SJSA1 (cell line): Measurements from ENCODE around the gene ACSF3. TPM values are rescaled to one million over a fixed set of nuclear protein-coding genes. Genes with fewer than 3 reads are reported as not detected.

Experiments
- DNase-seq, 2 experiments: peaks; one replicate each; pipeline ENCODE4 v3.0.0-alpha.2; 2015 to 2020; ENCODE audit warnings: low spot score in 2 of 2, low read depth in 1 of 2
- H3K27ac ChIP-seq: fragments of 250-450 bp; sonication (Bioruptor Pico); 2 replicates; pipeline ENCODE4 v1.5.1; 2020; ENCODE audit warnings: mild to moderate bottlenecking, moderate library complexity
- H3K27me3 ChIP-seq: fragments of 250-450 bp; sonication (Bioruptor Pico); replicated peaks from 2 replicates; pipeline ENCODE4 v1.5.1; 2020; ENCODE audit warnings: mild to moderate bottlenecking, moderate library complexity
- H3K36me3 ChIP-seq: fragments of 250-450 bp; sonication (Bioruptor Pico); 2 replicates; pipeline ENCODE4 v1.5.1; 2020; ENCODE audit warnings: mild to moderate bottlenecking
- H3K4me1 ChIP-seq: fragments of 250-450 bp; sonication (Bioruptor Pico); replicated peaks from 2 replicates; pipeline ENCODE4 v1.6.1; 2021; ENCODE audit warnings: mild to moderate bottlenecking
- H3K4me3 ChIP-seq: fragments of 250-450 bp; sonication (Bioruptor Pico); 2 replicates; pipeline ENCODE4 v1.5.1; 2020; ENCODE audit warnings: mild to moderate bottlenecking
- H3K9me3 ChIP-seq: fragments of 250-450 bp; sonication (Bioruptor Pico); replicated peaks from 2 replicates; pipeline ENCODE4 v1.5.1; 2020; ENCODE audit warnings: mild to moderate bottlenecking
- total RNA-seq: library from RNA; depleted of rRNA; stranded (reverse); fragments of >200 nt; shearing (Covaris generic); gene quantifications from 2 replicates; pipeline ENCODE4 v1.2.3, GENCODE V29; 2014; rRNA removed

ACSF3 gene
- 18.8 and 31.7 TPM in 2 replicates for total RNA-seq

DNA sequence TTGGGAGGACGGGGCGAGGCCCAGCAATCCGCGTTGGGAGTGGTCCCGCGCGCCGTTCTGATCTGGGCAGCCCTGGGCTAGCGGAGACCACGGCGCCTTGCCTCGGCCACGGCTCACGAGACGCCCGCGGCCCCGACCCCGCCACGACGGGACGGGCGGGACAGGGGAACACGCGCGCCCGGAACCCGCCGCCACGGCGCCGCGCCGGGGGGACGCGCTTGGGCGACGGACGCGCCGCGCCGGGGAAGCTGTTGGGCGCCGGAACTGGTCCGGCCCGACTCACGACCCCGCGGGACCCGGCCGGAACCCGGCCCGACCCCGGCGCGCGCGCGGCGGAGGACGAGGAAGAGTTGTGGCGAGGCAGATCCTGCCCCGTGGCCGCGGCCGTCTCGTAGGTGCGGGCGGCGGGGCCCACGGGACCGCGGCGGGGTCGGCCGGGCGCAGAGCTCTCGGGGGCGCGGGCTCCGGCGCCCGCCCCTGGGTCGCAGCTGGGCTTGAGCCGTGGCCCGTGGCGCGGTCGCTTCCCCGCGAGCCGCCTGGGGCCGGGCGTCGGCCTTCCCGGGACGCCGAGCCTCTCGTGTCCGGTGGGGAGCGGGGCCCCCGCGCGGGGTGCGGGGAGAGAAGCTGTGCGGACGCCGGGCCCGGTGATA is at the start of gene ACSF3:
ACSF3 (plus strand) TSS at position 251 of the 650 bp plus-strand sequence. CDS start 6,830 bp downstream, outside the sequence.
- H3K4me3 ChIP-seq: peak within 1 kb of the TSS; percentile 94
- DNase-seq: peak; percentile 39 to 58
- peaks cover 16% of the 10 kb centered on the region for H3K4me1 ChIP-seq
- no peak within 1 kb of the TSS for H3K27ac ChIP-seq
- H3K9me3 ChIP-seq: no peaks in the 10 kb centered on the region
- H3K36me3 ChIP-seq: peaks cover 4% of the 10 kb centered on the region; the same call in 1 of the 2 replicates
- peaks cover 43% of the 10 kb centered on the region for H3K27me3 ChIP-seq

DNA sequence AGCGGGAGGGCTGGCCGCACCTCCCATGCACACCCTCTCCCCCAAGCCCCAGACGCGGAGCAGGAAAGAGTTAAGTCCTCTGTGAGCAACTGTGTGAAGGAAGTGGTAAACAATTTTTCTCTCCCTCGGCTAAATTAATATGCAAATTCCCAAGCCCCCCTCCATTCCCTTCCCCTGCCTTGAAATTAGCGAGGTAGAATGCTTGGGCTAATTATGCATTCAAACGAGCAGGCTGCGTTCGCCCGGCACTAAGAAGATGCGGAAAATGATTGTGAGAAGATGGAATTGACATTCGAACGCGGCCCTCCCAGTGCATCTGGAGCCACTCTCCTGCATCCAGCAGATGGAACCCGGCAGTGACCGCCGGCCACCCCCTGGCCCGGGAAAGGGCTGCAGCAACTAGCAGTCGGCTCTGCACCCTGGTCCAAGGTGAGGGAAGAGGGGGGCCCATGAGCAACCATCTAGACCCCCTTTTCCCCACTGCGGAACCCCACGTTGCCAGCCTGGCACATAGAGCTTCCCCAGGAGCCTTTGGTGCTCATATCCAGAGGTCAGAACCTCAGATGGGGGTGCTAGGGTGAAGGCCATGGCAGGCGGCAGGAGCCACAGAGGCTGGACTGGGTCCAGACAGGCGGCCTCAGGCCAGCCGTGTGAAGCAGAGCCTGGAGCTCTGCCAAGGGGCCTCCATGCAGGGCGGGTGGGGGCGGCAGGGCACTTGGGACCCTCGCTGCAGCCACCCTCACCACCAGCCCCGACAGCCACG is 49.1 kb upstream of the ACSF3 start:
- Histone ChIP-seq H3K9me3 (no peaks in the 10 kb centered on the region; the same call in 1 of the 2 replicates), H3K27me3 (peaks cover 71% of the 10 kb centered on the region), H3K4me1 (no peaks in the 10 kb centered on the region), H3K27ac (no peak overlapping the region), H3K4me3 (no peak overlapping the region), H3K36me3 (no peaks in the 10 kb centered on the region)
- DNase-seq: no peak

DNA sequence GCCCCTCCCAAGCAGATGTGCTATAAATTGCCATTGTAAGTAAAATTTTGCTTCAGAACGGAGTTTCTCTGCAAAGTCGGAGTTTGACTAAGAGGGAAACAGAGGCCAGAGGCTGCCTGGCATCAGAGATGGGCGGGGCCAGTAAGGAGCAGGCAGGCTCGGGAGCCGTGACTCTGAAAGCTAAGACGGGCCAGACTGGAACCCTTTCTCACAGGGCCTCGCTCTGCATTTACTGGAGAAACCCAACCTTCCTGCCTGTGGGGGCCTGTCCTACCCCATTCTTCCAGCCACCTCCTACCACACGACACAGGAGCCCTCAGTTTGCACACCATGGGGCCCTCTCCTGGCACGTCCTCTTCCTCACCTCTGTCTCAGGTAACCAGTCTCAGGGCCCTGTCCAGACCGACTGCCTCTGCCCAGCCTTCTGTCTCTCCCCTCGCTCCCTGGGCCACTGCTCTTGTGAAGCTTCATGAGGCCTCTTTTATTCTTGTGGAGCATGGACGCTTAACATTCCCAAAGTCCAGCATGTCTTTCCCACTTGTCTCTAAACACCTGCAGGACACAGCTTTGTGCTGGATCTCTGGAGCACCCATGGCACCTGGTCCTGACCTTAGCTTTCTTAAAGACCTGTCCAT is 48.4 kb upstream of the ACSF3 start:
- Histone ChIP-seq H3K4me3 (no peak overlapping the region), H3K36me3 (no peaks in the 10 kb centered on the region), H3K4me1 (no peaks in the 10 kb centered on the region), H3K27me3 (peaks cover 69% of the 10 kb centered on the region), H3K9me3 (no peaks in the 10 kb centered on the region; the same call in 1 of the 2 replicates), H3K27ac (no peak overlapping the region)
- no peak for DNase-seq

DNA sequence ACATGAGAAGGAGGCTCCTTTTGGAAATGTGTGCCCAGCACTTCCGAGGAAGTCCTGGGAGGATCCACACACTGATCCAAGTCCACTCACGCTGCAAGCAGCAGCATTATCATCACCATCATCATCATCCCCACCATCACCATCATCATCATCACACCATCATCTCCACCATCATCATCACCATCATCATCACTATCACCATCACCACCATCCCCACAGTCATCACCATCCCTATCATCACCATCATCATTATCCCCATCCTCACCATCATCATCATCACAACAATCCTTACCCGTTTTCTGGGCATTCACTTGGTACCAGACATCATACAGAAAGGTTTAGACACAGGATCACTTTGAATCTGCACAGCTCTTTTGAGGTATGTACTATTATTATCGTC is 47.8 kb upstream of the ACSF3 start:
- no peak for DNase-seq
- Histone ChIP-seq H3K36me3 (no peaks in the 10 kb centered on the region), H3K9me3 (no peaks in the 10 kb centered on the region; the same call in 1 of the 2 replicates), H3K4me1 (no peaks in the 10 kb centered on the region), H3K4me3 (no peak overlapping the region), H3K27ac (no peak overlapping the region), H3K27me3 (peaks cover 63% of the 10 kb centered on the region)

DNA sequence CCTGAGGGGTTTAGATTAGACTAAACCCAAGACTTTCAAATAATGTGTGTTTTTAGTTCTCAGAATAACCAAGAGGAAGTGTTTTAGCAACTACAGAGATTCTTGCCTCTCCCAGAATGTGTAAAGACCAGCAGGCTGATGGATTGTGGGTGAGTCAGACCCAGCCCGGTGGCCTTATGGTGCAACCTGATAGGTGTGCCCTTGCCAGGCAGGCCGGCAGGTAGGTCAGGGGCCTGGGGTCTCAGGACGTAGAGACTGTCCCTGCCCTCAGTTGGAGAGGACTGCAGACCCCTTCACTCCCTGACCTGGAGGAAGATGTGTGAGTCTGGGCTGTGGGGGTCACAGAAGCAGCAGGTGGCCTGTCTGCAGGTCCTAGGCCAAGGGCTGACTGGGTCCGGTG is 47.2 kb upstream of the ACSF3 start:
- H3K4me3 ChIP-seq: no peak overlapping the region
- no peaks in the 10 kb centered on the region for H3K36me3 ChIP-seq
- H3K27me3 ChIP-seq: peaks cover 62% of the 10 kb centered on the region
- no peaks in the 10 kb centered on the region for H3K4me1 ChIP-seq
- DNase-seq: no peak
- H3K9me3 ChIP-seq: no peaks in the 10 kb centered on the region; the same call in 1 of the 2 replicates
- H3K27ac ChIP-seq: no peak overlapping the region

DNA sequence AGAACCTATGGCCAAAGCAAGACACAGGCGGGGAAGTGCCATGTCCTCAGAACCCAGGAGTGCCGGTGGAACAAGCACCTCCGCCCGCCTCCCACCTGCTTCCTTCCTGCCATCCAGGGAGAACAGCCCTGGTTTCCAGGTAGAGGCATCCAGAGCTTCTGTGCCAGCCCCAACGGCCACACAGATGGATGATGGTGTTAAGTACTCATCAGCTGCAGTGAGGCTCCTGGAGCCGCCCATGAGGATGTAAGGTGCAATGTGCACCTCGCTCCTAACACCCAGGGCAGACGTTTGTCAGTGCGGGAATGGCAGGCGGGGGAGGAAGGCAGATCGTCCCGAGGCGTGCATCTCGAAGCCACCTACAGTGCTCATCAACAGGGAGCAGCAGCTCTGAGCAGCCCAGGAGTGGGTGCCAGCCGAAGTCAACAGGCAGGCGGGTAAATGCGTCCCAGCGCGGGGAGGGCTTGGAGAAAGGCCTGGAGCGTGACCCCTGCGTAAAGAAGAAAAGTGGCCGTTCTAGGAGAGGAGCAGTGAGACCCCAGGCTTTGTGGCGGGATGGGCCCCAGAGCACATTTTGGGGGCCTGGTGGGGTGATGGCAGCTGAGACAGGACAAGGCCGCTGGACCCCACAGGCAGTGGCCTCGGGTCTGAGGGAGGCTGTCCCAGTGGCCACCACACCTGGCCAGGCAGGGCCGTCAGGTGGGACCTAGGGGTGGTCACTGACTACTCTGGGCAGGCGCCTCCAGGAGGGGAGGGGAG is 46.1 kb upstream of the ACSF3 start:
- Histone ChIP-seq H3K4me3 (no peak overlapping the region), H3K9me3 (no peaks in the 10 kb centered on the region; the same call in 1 of the 2 replicates), H3K27me3 (peaks cover 71% of the 10 kb centered on the region), H3K27ac (no peak overlapping the region), H3K36me3 (no peaks in the 10 kb centered on the region), H3K4me1 (peaks cover 6% of the 10 kb centered on the region)
- DNase-seq: no peak

DNA sequence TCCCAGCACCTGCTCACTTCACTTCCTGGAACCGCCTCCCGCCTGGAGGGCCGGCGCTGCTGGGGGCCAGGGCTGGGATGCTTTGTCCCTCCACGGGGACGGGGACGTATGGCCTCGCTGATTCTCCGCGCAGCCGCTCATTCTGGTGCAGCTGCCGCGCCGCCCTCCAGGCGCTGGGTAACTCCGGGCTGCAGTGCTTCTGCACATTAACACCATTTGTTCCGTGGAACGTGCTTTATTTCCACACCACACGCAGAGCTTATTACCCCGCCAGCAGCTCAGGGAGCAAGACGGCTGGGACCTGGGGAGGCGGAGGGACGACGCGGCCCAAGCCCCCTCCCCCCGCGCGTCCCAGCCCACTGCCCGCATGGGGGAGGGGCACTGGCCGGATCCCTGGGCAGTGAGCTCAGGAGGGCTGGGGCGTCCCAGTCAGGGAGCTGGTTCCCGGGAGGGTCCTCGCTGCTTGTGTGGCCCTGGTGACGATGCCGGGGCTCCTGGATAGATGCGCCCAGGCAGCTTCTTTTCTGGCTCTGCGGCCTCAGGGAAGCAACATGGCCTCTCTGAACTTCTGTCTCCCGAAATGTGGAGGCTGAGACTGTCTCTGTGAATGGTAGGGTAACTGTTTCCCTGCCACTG is 45.4 kb upstream of the ACSF3 start:
- H3K36me3 ChIP-seq: no peaks in the 10 kb centered on the region
- H3K4me1 ChIP-seq: peaks cover 12% of the 10 kb centered on the region
- H3K9me3 ChIP-seq: no peaks in the 10 kb centered on the region; the same call in 1 of the 2 replicates
- peaks cover 78% of the 10 kb centered on the region for H3K27me3 ChIP-seq
- H3K27ac ChIP-seq: no peak overlapping the region
- DNase-seq: no peak
- H3K4me3 ChIP-seq: no peak overlapping the region

DNA sequence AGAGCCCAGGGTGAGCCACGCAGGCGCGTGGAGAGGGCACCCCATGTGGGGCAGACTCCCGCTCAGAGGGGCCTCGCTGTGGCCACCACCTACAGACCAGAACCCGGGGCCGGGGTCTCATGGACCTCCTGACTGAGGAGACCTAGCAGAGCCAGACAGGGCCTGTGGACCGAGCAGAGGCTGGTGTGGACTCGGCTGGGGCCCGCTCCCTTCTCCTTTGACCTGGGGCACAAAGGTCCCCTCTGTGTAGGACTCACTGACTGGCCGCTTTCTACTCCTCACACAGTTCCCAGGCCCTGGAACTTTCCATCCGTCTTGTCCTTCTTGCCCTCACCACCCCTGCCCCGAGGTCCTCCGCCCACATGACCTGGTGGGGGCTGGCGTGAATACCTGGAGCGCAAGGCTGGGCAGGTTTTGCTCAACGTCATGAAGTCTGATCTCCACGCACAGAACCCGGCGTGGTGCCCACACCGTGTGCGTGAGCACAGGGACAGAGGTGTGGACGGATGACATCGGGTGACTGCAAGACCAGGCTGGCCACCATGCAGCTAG is 44.7 kb upstream of the ACSF3 start:
- Histone ChIP-seq H3K27me3 (peaks cover 80% of the 10 kb centered on the region), H3K27ac (no peak overlapping the region), H3K9me3 (no peaks in the 10 kb centered on the region; the same call in 1 of the 2 replicates), H3K4me3 (no peak overlapping the region), H3K4me1 (peaks cover 16% of the 10 kb centered on the region), H3K36me3 (no peaks in the 10 kb centered on the region)
- DNase-seq: no peak

DNA sequence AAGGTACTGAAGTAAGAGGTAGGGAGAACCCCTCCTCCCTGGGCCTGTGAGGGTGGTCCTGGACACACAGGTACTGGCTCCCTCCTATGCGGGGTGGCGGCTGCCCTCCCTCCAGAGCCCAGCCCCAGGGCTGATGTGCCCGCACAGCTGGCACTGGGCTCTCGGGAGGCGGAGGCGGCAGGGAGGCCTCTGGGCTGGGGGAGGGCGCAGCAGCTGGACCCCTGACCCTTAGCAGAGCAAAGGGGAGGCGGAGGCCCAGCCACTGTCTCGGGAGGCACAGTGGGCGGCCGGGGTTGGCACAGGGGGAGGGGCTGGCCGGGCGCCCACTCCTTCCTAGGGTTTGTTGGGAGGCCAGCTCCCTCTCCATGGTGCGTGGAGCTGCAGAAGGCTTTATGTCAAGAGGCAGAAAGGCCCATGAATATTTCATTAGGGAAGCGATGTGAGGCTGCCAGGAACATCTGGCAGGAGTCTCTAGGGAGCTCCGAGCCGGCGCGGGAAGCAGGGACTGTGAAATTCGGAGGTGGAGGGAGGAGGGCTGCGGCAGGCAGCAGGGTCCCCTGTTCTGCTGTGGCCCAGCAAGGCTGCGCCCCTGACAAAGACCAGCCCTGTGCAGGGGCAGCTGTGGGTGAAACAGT is 44.1 kb upstream of the ACSF3 start:
- no peak for DNase-seq
- H3K36me3 ChIP-seq: no peaks in the 10 kb centered on the region
- H3K27me3 ChIP-seq: peaks cover 80% of the 10 kb centered on the region
- no peak overlapping the region for H3K27ac ChIP-seq
- no peak overlapping the region for H3K4me3 ChIP-seq
- no peaks in the 10 kb centered on the region; the same call in 1 of the 2 replicates for H3K9me3 ChIP-seq
- H3K4me1 ChIP-seq: peaks cover 16% of the 10 kb centered on the region

DNA sequence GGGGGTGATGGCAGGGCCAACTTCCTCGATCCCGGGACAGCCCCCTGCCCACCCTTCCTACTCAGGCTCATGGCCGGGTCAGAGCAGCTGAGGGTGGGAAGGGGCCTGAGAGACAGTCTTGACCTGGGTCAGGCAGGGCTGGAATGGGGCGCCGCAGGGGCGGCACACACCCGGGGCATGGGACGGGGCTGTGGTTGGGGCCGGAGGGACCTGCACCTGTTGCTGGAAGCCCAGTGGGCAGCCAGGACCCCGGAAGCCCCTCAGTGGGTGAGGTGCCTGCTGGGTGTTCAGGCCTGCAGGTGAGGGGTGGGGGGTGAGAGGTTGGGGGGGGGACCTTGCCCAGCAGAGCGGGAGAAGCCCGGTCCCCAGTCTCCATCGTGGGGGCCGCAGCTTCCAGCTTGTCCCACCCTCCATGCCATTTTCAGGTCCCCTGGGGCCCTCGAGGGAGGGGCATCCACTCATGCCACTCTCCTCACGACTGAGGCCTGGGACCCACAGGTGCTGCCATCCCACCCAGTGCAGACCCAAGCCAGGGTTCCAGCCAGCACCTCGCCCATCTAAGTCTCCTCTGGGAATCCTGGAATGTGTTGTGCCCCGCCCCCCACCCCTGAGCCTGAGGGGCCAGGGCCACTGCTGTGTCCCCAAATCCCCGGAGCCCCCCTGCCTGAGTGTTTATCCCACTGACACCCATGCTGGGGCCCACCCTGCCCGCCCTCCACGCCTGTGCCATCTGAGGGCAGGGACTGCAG is 43.4 kb upstream of the ACSF3 start:
- H3K36me3 ChIP-seq: no peaks in the 10 kb centered on the region
- H3K4me3 ChIP-seq: no peak overlapping the region
- H3K4me1 ChIP-seq: peaks cover 16% of the 10 kb centered on the region
- no peak overlapping the region for H3K27ac ChIP-seq
- no peak for DNase-seq
- no peaks in the 10 kb centered on the region; the same call in 1 of the 2 replicates for H3K9me3 ChIP-seq
- H3K27me3 ChIP-seq: peaks cover 76% of the 10 kb centered on the region

DNA sequence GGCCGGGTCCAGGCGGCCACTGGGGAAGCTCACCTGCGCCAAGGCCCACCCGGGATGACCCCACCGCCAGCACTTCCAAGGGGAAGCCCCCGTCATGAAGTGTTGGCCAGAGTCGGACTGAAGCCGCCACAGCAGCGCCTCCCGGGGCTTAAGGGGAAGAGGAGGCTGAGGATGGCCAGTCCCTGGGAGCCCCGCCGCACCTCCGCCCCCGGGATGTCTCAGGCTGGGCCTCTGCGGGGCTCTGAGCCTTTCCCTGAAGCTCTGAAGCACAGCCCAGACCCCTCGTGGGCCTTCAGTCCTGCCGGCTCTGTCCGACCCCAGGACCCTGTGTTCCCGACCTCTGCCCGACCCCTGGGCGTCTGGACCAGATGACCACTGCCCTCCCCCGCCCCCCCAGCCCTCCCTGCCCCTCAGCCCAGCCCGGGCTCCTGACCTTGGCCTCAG is 42.8 kb upstream of the ACSF3 start:
- no peak overlapping the region for H3K4me3 ChIP-seq
- peaks cover 78% of the 10 kb centered on the region for H3K27me3 ChIP-seq
- H3K27ac ChIP-seq: no peak overlapping the region
- H3K36me3 ChIP-seq: no peaks in the 10 kb centered on the region
- no peak for DNase-seq
- H3K4me1 ChIP-seq: peaks cover 16% of the 10 kb centered on the region
- no peaks in the 10 kb centered on the region for H3K9me3 ChIP-seq
